Stimulated activated naive CD8-positive, alpha-beta T cell treated with anti-CD3 and anti-CD28 coated beads, Interleukin-15, Interleukin-2, amounts not matched to agents 100 ng/mL and 50 ng/mL, for 24 hours (primary cell): Measurements from ENCODE around the gene CACNA2D1.

Experiments
- H3K27ac Mint-ChIP-seq: one replicate; pipeline ENCODE4 v1.8.0; 2021; ENCODE audit warnings: mild to moderate bottlenecking, mixed read lengths
- H3K27me3 Mint-ChIP-seq: one replicate; pipeline ENCODE4 v1.8.0; 2021; ENCODE audit warnings: mixed read lengths
- H3K36me3 Mint-ChIP-seq: one replicate; pipeline ENCODE4 v1.8.0; 2021; ENCODE audit warnings: low read depth, mixed read lengths
- H3K4me1 Mint-ChIP-seq: one replicate; pipeline ENCODE4 v1.8.0; 2021; ENCODE audit warnings: low read depth, mixed read lengths
- H3K4me3 Mint-ChIP-seq: one replicate; pipeline ENCODE4 v1.8.0; 2021; ENCODE audit warnings: mild to moderate bottlenecking, mixed read lengths
- H3K9me3 Mint-ChIP-seq: one replicate; pipeline ENCODE4 v1.8.0; 2021; ENCODE audit warnings: mixed read lengths

The CACNA2D1 gene

GRCh38 chr7:81919494-81919893 is 524.1 kb downstream of the CACNA2D1 start:
- Mint-ChIP-seq H3K36me3 (no peaks in the 10 kb centered on the region), H3K27ac (no peak overlapping the region), H3K27me3 (no peaks in the 10 kb centered on the region), H3K9me3 (peaks cover 3% of the 10 kb centered on the region), H3K4me1 (no peaks in the 10 kb centered on the region), H3K4me3 (no peak overlapping the region)

- H3K27me3 Mint-ChIP-seq = no peaks in the 10 kb centered on the region
- H3K4me1 Mint-ChIP-seq = no peaks in the 10 kb centered on the region
- peaks cover 4% of the 10 kb centered on the region for H3K9me3 Mint-ChIP-seq
- no peaks in the 10 kb centered on the region for H3K36me3 Mint-ChIP-seq
- no peak overlapping the region for H3K4me3 Mint-ChIP-seq
- H3K27ac Mint-ChIP-seq = no peak overlapping the region
Observed at GRCh38 chr7:81908220-81908619, 535.4 kb downstream of the CACNA2D1 start.

- peaks cover 7% of the 10 kb centered on the region for H3K4me1 Mint-ChIP-seq
- H3K27ac Mint-ChIP-seq = no peak overlapping the region
- H3K4me3 Mint-ChIP-seq = no peak overlapping the region
- no peaks in the 10 kb centered on the region for H3K27me3 Mint-ChIP-seq
- no peaks in the 10 kb centered on the region for H3K36me3 Mint-ChIP-seq
- H3K9me3 Mint-ChIP-seq = peaks cover 14% of the 10 kb centered on the region
Observed at GRCh38 chr7:81903115-81903514, 540.5 kb downstream of the CACNA2D1 start.

- no peak overlapping the region for H3K27ac Mint-ChIP-seq
- H3K4me1 Mint-ChIP-seq = peaks cover 7% of the 10 kb centered on the region
- no peak overlapping the region for H3K4me3 Mint-ChIP-seq
- H3K36me3 Mint-ChIP-seq = no peaks in the 10 kb centered on the region
- H3K27me3 Mint-ChIP-seq = no peaks in the 10 kb centered on the region
- H3K9me3 Mint-ChIP-seq = peaks cover 14% of the 10 kb centered on the region
Observed at GRCh38 chr7:81902536-81902935, 541.0 kb downstream of the CACNA2D1 start.
